HG03097 (cell line): Measurements from ENCODE around the gene ARID1A.

Experiments
- ATAC-seq: cut with Tn5 transposase; IDR thresholded peaks from one replicate; pipeline ENCODE4 v1.9.1; 2021; ENCODE audit not compliant: unreplicated experiment, low FRiP score

The ARID1A gene

DNA sequence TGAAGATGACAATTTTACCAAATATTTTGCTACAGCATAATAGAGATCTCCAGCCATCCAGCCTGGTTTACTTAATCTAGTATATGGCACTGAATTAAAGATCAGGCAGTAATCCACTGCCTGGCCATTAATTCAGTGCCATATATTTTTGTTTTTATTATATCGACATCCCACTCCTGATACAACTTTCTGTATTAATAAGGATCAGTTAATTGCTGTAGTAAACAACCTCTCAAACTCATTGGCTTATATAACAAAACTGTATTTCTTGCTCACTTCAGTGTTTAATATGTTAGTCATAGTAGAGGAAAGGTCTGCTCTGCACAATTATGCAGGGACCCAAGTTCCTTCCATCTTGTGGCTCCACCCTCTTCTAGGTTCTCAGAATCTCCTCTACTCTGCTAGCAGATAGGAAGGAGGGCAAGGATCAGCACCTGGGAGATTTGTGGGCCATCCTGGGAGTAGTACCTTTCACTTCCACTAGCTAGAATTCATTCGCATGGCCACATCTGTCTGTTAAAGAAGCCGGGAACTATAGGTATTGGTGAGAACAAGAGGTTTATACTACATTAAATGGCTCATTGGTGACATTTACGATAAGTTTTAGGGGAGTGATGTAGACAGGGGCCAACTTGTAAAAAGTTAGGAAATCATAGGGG is 127.1 kb downstream of the ARID1A start:
- no peak for ATAC-seq

DNA sequence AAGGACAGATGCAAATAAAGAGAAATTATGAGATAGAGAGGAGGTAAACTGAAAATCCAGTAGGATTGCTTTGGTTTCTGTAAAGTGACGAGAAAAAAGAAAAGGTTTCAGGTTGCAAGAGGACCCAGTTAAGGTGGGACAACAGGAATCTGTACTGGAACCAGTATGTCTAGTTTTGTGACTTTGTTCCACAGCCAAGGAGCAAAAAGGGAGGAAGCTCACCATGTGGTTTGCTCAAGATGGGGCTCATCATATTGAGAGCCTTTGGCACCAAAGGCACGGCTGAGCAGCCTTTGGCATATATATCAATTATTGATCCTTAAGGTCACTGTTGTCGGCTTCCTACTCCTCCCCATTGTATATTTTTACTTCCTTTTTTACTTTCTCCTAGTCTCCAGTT is 128.9 kb downstream of the ARID1A start:
- ATAC-seq, result no peak

DNA sequence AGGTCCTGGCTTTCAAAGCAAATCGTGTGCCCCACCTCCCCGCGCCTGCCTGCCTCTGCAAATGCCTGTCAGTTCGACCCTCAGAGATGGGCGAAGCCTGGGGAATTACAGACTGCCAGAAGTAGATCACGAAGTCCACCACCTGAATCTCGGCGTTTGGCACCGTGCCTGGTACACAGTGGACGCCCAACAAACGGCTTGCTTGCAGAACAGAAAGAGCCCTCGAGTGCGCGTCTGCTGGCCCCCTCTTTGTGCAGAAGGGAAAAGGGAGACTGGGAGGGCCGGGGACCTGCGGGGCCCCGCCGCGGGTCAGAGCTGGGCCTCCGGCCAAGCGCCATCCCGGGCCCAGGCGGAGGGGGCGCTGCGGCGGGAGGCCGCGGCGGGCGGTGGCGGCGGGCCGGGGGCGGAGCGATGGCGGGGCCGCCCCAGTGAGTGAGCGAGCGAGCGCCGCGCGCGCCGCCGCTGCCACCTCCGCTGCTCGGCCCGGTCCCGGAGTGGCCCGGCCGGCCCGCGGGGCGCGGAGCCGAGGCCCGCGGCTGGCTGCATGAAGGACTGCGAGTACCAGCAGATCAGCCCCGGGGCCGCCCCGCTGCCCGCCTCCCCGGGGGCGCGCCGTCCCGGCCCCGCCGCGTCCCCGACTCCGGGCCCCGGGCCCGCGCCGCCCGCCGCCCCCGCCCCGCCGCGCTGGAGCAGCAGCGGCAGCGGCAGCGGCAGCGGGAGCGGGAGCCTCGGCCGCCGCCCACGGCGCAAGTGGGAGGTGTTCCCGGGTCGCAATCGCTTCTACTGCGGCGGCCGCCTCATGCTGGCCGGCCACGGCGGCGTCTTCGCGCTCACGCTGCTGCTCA is 130.7 kb downstream of the ARID1A start, which contains the start of gene ZDHHC18:
Gene ZDHHC18 (plus strand): TSS at position 428 of the 845 bp plus-strand sequence. CDS start 117 bp downstream, at position 545.
- ATAC-seq, result peak; percentile 77

DNA sequence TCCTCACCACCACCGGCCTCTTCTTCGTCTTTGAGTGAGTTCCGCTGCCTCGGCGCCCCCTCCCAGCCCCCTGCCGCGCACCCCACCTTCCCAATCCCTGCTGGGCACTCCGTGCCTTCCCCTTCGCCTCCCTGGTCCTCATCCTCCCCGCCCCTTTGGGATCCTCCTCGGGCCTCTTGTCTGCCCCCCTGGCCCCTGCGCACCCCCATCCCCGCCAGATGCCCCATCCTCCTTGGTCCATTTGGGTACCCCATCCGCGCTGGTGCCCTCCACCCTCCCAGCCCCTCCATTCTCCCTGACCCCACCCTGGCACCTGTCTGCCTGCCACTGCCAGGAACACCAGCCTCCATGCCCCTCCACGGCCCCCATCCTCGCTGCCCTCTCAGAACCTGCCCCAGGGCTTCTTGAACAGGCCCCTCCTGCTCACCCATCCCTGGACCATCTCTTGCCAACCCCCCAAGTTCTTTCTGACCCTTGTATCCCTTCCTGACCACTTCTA is 131.3 kb downstream of the ARID1A start:
- no peak for ATAC-seq

DNA sequence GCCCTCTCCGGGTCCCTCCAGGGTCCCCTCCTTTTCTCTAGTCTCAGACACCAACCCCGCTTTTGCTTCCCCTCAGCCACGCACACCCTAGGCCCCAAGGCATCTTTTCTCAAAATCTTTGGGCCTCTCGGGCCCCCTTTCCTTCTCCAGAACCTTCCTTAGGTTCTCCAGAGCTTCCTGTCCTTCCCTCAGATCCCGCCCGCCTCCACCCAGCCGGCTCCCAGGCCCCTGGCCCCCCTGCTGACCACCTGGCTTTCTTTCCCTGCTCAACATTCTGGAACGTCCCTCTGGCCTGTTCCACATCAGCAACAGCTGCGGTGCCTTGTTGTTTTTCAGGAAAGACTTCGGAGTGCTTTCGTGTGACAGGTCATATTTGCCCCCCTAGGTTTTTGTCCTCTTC is 131.8 kb downstream of the ARID1A start:
- no peak for ATAC-seq

DNA sequence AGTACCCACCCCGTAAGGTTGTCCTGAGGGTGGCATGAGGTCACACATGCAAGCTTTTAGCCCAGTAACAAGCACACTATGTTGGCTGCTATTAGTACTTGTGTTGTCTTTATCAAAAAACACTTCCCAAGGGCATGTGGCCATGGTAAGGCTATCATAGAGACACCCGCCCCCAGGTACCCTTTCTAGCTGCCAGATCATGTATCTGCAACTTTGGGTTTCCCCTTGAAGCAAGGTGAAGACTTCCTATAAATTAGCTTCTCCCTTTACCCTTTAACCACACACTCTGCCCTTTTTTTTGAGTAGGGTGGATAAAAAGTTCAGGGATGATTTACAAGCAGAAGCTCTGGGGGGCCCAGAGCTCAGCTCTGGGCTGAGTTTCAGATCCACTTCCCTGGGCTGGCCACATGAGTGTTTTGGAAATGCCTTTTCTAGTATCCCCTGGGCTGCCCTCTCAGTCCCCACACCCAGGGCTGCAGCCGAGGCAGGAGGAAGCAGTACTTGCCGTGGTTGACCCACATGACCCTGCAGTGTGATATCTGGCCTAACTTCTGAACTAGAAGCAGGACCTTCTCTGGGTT is 132.7 kb downstream of the ARID1A start:
- ATAC-seq, result no peak

DNA sequence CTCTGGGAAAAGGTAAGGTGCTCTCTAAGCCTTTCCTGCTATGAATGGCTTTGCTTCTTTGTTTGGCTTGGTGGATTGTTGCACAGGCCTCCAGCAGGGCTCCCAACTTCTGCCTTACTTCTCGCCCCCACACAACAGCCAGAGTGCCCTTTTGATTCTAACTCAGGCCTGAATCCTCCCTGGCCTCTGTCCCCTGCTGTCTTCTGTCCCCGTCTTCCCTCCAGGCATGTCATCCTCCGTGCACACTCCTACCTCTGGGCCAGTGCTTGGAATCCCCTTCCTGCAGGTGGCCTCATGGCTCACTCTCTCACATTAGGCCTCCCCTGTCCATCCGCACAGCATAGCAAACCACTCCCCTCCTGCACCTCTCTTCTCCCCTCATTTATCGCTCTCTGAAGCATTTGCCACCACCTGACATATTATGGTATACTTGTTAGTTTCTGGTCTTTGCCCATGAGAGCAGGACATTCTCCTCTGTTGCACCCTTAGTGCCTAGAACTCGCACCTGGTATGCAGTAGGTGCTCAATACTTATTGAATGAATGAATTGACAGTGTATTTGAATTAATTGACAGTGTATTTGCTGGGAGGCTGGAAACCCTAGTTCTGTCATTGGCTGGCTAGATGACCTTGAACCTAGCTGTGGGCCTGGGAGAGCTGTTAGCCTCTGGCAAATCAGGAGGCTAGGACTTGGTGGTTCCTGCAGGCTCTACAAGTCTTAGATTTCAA is 133.5 kb downstream of the ARID1A start:
- ATAC-seq, result no peak

DNA sequence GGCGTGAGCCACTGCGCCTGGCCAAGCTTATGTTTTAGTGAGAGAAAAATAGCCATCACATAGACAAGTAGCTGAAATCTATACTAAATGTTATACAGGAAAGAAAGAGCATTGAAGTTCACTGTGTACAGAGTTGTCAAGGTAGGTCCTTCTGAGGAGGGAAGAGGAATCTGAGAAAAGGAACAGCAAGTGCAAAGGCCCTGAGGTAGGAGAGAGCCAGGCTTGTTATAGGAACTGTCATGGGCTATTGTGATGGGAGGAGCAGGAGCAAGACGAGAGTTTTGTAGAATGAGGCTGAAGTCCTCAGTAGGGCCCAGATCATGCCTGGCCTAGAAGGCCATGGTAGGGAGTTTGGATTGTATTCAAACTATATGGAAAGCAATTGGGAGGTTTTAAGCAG is 135.2 kb downstream of the ARID1A start:
- ATAC-seq, result no peak
